PC-3 (cell line): ENCODE results near the gene CELA1. TPM values are rescaled to one million over a fixed set of nuclear protein-coding genes. Genes with fewer than 3 reads are reported as not detected.

Source experiments
- ATAC-seq: fragments of 200-7000 bp; cut with Tn5 transposase; 2 replicates; pipeline ENCODE4 v1.9.1; 2020; ENCODE audit warnings: mild to moderate bottlenecking, moderate library complexity
- BruUV-seq: library from RNA; stranded (reverse); fragments of 400-500 nt; replicated peaks from 2 replicates; lab custom pipeline; 2021; lab: Mats Ljungman, UMichigan
- CTCF ChIA-PET: fragments of 300-600 bp; sonication (Branson Sonifier 250); formaldehyde crosslinking; loops from one replicate; lab custom pipeline; 2022; ENCODE audit warnings: antibody characterized with exemption; lab: Charles Lee
- POLR2A ChIA-PET: fragments of 300-600 bp; sonication (Branson Sonifier 250); formaldehyde crosslinking; loops from one replicate; lab custom pipeline; 2022; ENCODE audit warnings: antibody characterized with exemption; ENCODE audit not compliant: unreplicated experiment; lab: Charles Lee
- DNase-seq: peaks from one replicate; pipeline ENCODE4 v3.0.0-alpha.2; 2015
- H2AFZ ChIP-seq: fragments of 300-600 bp; sonication (generic); 2 replicates; pipeline ENCODE4 v1.6.0; 2016; ENCODE audit warnings: antibody characterized with exemption, low read length
- H3F3A ChIP-seq: fragments of 300-600 bp; sonication (generic); one replicate; pipeline ENCODE4 v1.6.0; 2017; ENCODE audit warnings: antibody characterized with exemption, low read length, control low read depth, mild to moderate bottlenecking; ENCODE audit not compliant: unreplicated experiment
- H3K27ac ChIP-seq: fragments of 300-600 bp; sonication (generic); 2 replicates; pipeline ENCODE4 v1.5.1; 2016; ENCODE audit warnings: mild to moderate bottlenecking, low read length
- H3K27me3 ChIP-seq: fragments of 300-600 bp; sonication (generic); 2 replicates; pipeline ENCODE4 v1.6.1; 2016; ENCODE audit warnings: low read length, mixed read lengths
- H3K36me3 ChIP-seq: fragments of 300-600 bp; sonication (generic); 2 replicates; pipeline ENCODE4 v1.6.1; 2016; ENCODE audit warnings: low read depth, mixed run types, low read length, mixed read lengths
- H3K4me1 ChIP-seq: fragments of 300-600 bp; sonication (generic); 2 replicates; pipeline ENCODE4 v1.5.1; 2016; ENCODE audit warnings: low read length; ENCODE audit not compliant: insufficient read depth
- H3K4me2 ChIP-seq: fragments of 300-600 bp; sonication (generic); 2 replicates; pipeline ENCODE4 v1.6.0; 2016; ENCODE audit warnings: low read length
- H3K4me3 ChIP-seq: fragments of 300-600 bp; sonication (generic); 2 replicates; pipeline ENCODE4 v1.5.1; 2016; ENCODE audit warnings: mild to moderate bottlenecking, low read length, mixed read lengths
- H3K79me2 ChIP-seq: fragments of 300-600 bp; sonication (generic); 2 replicates; pipeline ENCODE4 v1.6.1; 2017; ENCODE audit warnings: low read length, mixed read lengths
- H3K9ac ChIP-seq: fragments of 300-600 bp; sonication (generic); 2 replicates; pipeline ENCODE4 v1.6.0; 2016; ENCODE audit warnings: mild to moderate bottlenecking, low read length
- H3K9me2 ChIP-seq: fragments of 300-600 bp; sonication (generic); replicated peaks from 2 replicates; pipeline ENCODE4 v1.6.1; 2016; ENCODE audit warnings: mixed run types, low read length, mixed read lengths
- H3K9me3 ChIP-seq: fragments of 300-600 bp; sonication (generic); 2 replicates; pipeline ENCODE4 v1.6.1; 2016; ENCODE audit warnings: low read length, mixed read lengths
- H4K20me1 ChIP-seq: fragments of 300-600 bp; sonication (generic); 2 replicates; pipeline ENCODE4 v1.6.1; 2016; ENCODE audit warnings: low read length, mixed read lengths
- EZH2 ChIP-seq: fragments of 300-600 bp; sonication (generic); IDR thresholded peaks from one replicate; pipeline ENCODE4 v1.6.1; 2017; ENCODE audit warnings: antibody characterized with exemption, mild to moderate bottlenecking, low read length; ENCODE audit not compliant: unreplicated experiment
- EZH2phosphoT487 ChIP-seq: fragments of 300-600 bp; sonication (generic); IDR thresholded peaks from 2 replicates; pipeline ENCODE4 v1.6.1; 2018; ENCODE audit warnings: mild to moderate bottlenecking, antibody characterized with exemption, low read length, borderline replicate concordance
- intact Hi-C: fragments of 100-400 bp; cut with micrococcal nuclease; formaldehyde crosslinking; loops from 2 replicates; pipeline ENCODE4 v1.9.0; 2023
- total RNA-seq: library from RNA; depleted of rRNA; stranded (reverse); fragments of >200 nt; gene quantifications from 2 replicates; pipeline ENCODE4 v1.2.3, GENCODE V29; 2014
- TF ChIP-seq, protein P1 (sequence below): fragments of 300-600 bp; sonication (generic); conservative IDR thresholded peaks from 2 replicates; pipeline ENCODE4 v1.5.1; 2017; ENCODE audit warnings: antibody characterized with exemption, low read depth, mild to moderate bottlenecking, low read length

Gene CELA1
- total RNA-seq, 1 experiment from 2014 or later = not detected

DNA sequence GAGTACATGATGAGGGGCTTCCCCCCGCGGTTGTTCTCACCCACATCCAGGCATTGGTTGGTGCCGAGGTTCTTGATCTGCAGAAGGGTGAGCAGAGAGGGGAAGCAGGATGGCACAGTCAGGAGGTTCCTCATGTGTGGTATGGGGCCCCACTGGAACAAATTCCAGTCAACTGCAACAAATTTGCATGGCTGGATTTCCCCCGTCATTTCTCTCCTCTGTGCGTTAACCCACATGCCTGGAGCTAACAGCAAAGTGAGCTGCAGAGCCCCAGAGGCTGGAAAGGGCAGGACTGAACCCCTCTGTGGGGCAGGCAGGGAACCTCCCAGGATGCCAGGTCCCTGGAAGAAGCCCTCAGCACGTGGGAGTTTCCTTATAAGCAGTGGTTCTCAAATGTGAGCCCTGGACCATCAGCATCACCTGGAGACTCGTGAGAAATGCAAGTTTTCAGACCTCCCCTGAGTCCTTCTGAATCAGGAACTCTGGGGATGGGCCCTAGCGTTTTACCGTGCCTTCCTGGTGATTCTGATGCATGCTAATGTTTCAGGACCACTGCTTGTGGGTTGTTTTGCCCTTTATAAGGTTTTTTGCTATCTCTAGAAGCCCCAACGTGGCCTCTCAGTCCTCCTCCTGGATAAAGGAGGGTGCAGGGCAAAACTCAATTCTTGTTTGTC, 11.0 kb upstream of the CELA1 start:
- POLR2A ChIA-PET = no interaction called here

DNA sequence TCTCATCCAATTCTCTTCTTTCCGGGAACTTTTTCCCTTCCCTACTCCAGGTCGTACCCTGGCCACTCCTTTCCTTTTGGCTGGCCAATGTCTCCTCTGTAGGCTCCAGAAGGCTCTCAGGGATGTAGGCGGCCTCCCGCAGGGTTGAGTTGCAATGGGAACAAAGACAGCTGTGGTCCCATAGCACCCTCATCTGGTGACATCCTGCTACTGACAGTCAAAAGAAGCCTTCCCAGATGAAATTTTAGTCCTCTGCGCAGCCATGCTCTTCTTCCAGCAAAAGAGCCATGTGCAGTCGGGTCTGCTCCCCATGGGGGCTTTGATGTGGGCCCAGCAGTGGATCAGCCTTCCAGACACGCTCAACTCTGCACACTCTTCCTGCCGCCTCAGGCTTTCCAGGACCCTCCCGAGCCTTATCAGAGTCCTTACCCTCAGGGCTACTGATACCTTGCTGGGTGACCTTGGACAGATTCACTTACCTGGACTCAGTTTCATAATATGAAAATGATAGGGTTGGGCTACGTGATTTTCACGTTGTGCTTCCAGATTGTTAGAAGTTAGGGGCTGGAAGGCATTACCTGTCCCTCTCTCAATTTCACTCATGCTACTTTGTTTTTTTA, 5.5 kb upstream of the CELA1 start:
- TSS peak; percentile 32 for BruUV-seq

More for the DNA sequence above, 11.0 kb upstream of the CELA1 start:
- no TSS peak for BruUV-seq
- intact Hi-C loops = no loop called here
- no peaks in the 10 kb centered on the region for H3F3A ChIP-seq
- H3K9me2 ChIP-seq = no peaks in the 10 kb centered on the region
- H4K20me1 ChIP-seq = no peaks in the 10 kb centered on the region
- H3K4me1 ChIP-seq = no peaks in the 10 kb centered on the region
- H3K4me2 ChIP-seq = no peak overlapping the region
- no peak for TF ChIP-seq EZH2phosphoT487
- no peak for TF ChIP-seq EZH2
- no peaks in the 10 kb centered on the region for H3K27me3 ChIP-seq
- CTCF ChIA-PET = no interaction called here
- no peak overlapping the region for H3K9ac ChIP-seq
- peaks cover 40% of the 10 kb centered on the region for H3K36me3 ChIP-seq
- no peak for DNase-seq
- no peak overlapping the region for H2AFZ ChIP-seq
- ATAC-seq = no peak
- H3K4me3 ChIP-seq = no peak overlapping the region
- no peaks in the 10 kb centered on the region for H3K9me3 ChIP-seq
- no peaks in the 10 kb centered on the region for H3K79me2 ChIP-seq
- H3K27ac ChIP-seq = no peak overlapping the region

DNA sequence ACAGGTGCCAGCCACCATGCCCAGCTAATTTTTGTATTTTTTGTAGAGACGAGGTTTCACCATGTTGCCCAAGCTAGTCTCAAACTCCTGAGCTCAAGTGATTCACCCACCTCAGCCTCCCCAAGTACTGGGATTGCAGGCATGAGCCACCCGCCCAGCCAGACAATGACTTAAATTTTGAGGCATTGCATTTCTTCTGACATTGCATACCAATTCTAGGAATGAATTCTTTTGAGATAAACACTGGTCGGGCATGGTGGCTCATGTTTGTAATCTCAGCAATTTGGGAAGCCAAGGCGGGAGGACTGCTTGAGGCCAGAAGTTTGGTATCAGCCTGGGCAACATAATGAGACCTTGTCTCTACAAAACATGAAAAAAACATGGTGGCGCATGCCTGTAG, 2.5 kb upstream of the CELA1 start:
- H3K27ac ChIP-seq = no peak overlapping the region
- ATAC-seq (no peak), DNase-seq (no peak)
- no peak overlapping the region for H2AFZ ChIP-seq
- H3K79me2 ChIP-seq = no peaks in the 10 kb centered on the region
- H3K4me1 ChIP-seq = peaks cover 7% of the 10 kb centered on the region
- TF ChIP-seq EZH2 = no peak
- TF ChIP-seq, protein P1, sequence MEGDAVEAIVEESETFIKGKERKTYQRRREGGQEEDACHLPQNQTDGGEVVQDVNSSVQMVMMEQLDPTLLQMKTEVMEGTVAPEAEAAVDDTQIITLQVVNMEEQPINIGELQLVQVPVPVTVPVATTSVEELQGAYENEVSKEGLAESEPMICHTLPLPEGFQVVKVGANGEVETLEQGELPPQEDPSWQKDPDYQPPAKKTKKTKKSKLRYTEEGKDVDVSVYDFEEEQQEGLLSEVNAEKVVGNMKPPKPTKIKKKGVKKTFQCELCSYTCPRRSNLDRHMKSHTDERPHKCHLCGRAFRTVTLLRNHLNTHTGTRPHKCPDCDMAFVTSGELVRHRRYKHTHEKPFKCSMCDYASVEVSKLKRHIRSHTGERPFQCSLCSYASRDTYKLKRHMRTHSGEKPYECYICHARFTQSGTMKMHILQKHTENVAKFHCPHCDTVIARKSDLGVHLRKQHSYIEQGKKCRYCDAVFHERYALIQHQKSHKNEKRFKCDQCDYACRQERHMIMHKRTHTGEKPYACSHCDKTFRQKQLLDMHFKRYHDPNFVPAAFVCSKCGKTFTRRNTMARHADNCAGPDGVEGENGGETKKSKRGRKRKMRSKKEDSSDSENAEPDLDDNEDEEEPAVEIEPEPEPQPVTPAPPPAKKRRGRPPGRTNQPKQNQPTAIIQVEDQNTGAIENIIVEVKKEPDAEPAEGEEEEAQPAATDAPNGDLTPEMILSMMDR = no peak
- TF ChIP-seq EZH2phosphoT487 = no peak
- no peak overlapping the region for H3K4me2 ChIP-seq
- no peaks in the 10 kb centered on the region for H3K27me3 ChIP-seq
- BruUV-seq = no TSS peak
- H3K9ac ChIP-seq = no peak overlapping the region
- H3K4me3 ChIP-seq = no peak overlapping the region
- ChIA-PET CTCF (interaction anchor here (0.6 kb wide), 1 partner anchor 40 kb away, joined by 3 read pairs; no protein-coding TSS in a partner anchor), POLR2A (interaction anchor here (0.8 kb wide), 1 partner anchor 48 kb away, joined by 5 read pairs; no protein-coding TSS in a partner anchor)
- H3K36me3 ChIP-seq = peaks cover 2% of the 10 kb centered on the region; the same call in 1 of the 2 replicates
- H3K9me3 ChIP-seq = no peaks in the 10 kb centered on the region
- H3F3A ChIP-seq = no peaks in the 10 kb centered on the region
- intact Hi-C loops = no loop called here
- no peaks in the 10 kb centered on the region for H4K20me1 ChIP-seq
- no peaks in the 10 kb centered on the region for H3K9me2 ChIP-seq

More for the DNA sequence above, 5.5 kb upstream of the CELA1 start:
- Histone ChIP-seq H3K4me2 (no peak overlapping the region), H3K4me3 (no peak overlapping the region), H3K27ac (no peak overlapping the region), H3K4me1 (no peaks in the 10 kb centered on the region), H3K27me3 (no peaks in the 10 kb centered on the region), H3K9ac (no peak overlapping the region), H2AFZ (no peak overlapping the region), H3K9me2 (no peaks in the 10 kb centered on the region), H3K36me3 (peaks cover 5% of the 10 kb centered on the region; the same call in 1 of the 2 replicates), H4K20me1 (no peaks in the 10 kb centered on the region), H3F3A (no peaks in the 10 kb centered on the region), H3K9me3 (no peaks in the 10 kb centered on the region), H3K79me2 (no peaks in the 10 kb centered on the region)
- no peak for TF ChIP-seq EZH2phosphoT487
- TF ChIP-seq, protein P1 = peak; percentile 67
- CTCF ChIA-PET = no interaction called here
- POLR2A ChIA-PET = no interaction called here
- ATAC-seq = peak; percentile 53
- peak; percentile 53 for DNase-seq
- intact Hi-C loops = no loop called here
